B cell (primary cell): Measurements from ENCODE around the gene SEC14L6.

Source experiments
- CTCF ChIP-seq: fragments of 200-600 bp; IDR thresholded peaks from one replicate; pipeline ENCODE4 v1.8.0; 2022; ENCODE audit warnings: antibody characterized with exemption, mild to moderate bottlenecking
- EZH2 ChIP-seq: IDR thresholded peaks from 2 replicates; pipeline ENCODE4 v1.6.1; 2012; ENCODE audit warnings: borderline replicate concordance, low read depth, mild to moderate bottlenecking, moderate library complexity, low read length; ENCODE audit not compliant: insufficient read depth, poor library complexity, severe bottlenecking

- TF ChIP-seq CTCF (no peak), EZH2 (no peak)
Observed at GRCh38 chr22:30538280-30538679, 8.3 kb downstream of the SEC14L6 start.
